K562 (cell line): ENCODE data around the gene KMT5B. TPM values are rescaled to one million over a fixed set of nuclear protein-coding genes. Genes with fewer than 3 reads are reported as not detected.

ENCODE experiments used
- ATAC-seq: fragments of 200-7000 bp; cut with Tn5 transposase; 3 replicates; pipeline ENCODE4 v1.9.1; 2020; ENCODE audit warnings: moderate library complexity
- BruUV-seq: library from RNA; stranded (reverse); fragments of 400-500 nt; replicated peaks from 2 replicates; lab custom pipeline; 2021; lab: Mats Ljungman, UMichigan
- CTCF ChIA-PET: fragments of 300-600 bp; formaldehyde crosslinking; extraction: SDS; loops from one replicate; lab custom pipeline; 2021; ENCODE audit warnings: low intra/inter-chr PET ratio; lab: Yijun Ruan, JAX
- POLR2A ChIA-PET: fragments of 300-600, 350-650 bp; sonication (Branson Sonifier 250); formaldehyde crosslinking; extraction: SDS; loops from one replicate; lab custom pipeline; 2021; ENCODE audit warnings: antibody characterized with exemption, inconsistent platforms; lab: Yijun Ruan, JAX
- DNase-seq, 4 experiments: peaks; one replicate each; pipeline versions ENCODE4 v3.0.0 to v3.0.0-alpha.2; 2011 to 2018; ENCODE audit warnings: low spot score in 3 of 4, mixed read lengths in 3 of 4; ENCODE audit errors: extremely low read depth in 1 of 4
- FAIRE-seq: peaks from 2 replicates; lab custom pipeline; 2011; peaks lifted over from hg19 to GRCh38; lab: Jason Lieb, UNC
- H2AFZ ChIP-seq: 2 replicates; pipeline ENCODE4 v1.6.0; 2011; ENCODE audit warnings: low read depth, low read length, control low read depth, inconsistent platforms
- H3K27ac ChIP-seq: fragments of 200-600 bp; 3 replicates; pipeline ENCODE4 v1.8.0; 2011; ENCODE audit warnings: low read depth, mild to moderate bottlenecking, control low read depth, inconsistent platforms, low read length, moderate library complexity, mixed read lengths; ENCODE audit errors: extremely low read depth
- H3K27me3 ChIP-seq, 2 experiments: fragments of 300-600 bp in 1 of 2; 2 replicates in 1 of 2; 3 replicates in 1 of 2; pipeline versions ENCODE4 v1.6.0 to v1.8.0; 2011; ENCODE audit warnings: inconsistent platforms in 2 of 2, low read length in 2 of 2, mild to moderate bottlenecking in 1 of 2, mixed read lengths in 1 of 2, moderate library complexity in 1 of 2; ENCODE audit not compliant: control insufficient read depth in 2 of 2, insufficient read depth in 2 of 2
- H3K36me3 ChIP-seq: fragments of 300-600 bp; 3 replicates; pipeline ENCODE4 v1.8.0; 2011; ENCODE audit warnings: mild to moderate bottlenecking, low read length, inconsistent platforms; ENCODE audit not compliant: control insufficient read depth, insufficient read depth
- H3K4me1 ChIP-seq, 2 experiments: fragments of 200-600 bp in 1 of 2; replicated peaks in 1 of 2; 2 replicates in 1 of 2; 3 replicates in 1 of 2; pipeline versions ENCODE4 v1.5.1 to v1.8.0; 2011; ENCODE audit warnings: inconsistent platforms in 2 of 2, low read length in 2 of 2, mild to moderate bottlenecking in 1 of 2, mixed read lengths in 1 of 2, moderate library complexity in 1 of 2; ENCODE audit not compliant: control insufficient read depth in 2 of 2, insufficient read depth in 2 of 2
- H3K4me2 ChIP-seq: 2 replicates; pipeline ENCODE4 v1.6.1; 2011; ENCODE audit warnings: low read length, control low read depth, inconsistent platforms, mixed read lengths; ENCODE audit not compliant: insufficient read depth
- H3K4me3 ChIP-seq: fragments of 200-600 bp; sonication (generic), shearing (Covaris generic); 2 replicates; pipeline ENCODE4 v1.5.1; 2016; ENCODE audit warnings: control low read depth, inconsistent platforms
- H3K79me2 ChIP-seq: fragments of 200-600 bp; 3 replicates; pipeline ENCODE4 v1.8.0; 2011; ENCODE audit warnings: low read length, inconsistent platforms; ENCODE audit not compliant: control insufficient read depth, insufficient read depth
- H3K9ac ChIP-seq, 2 experiments: 2 replicates each; pipeline versions ENCODE4 v1.6.0 to v1.6.1; 2011; ENCODE audit warnings: low read depth in 2 of 2, low read length in 2 of 2, control low read depth in 1 of 2, inconsistent platforms in 1 of 2, mild to moderate bottlenecking in 1 of 2, mixed read lengths in 1 of 2; ENCODE audit not compliant: insufficient read depth in 1 of 2
- H3K9me1 ChIP-seq: one replicate; pipeline ENCODE4 v1.6.0; 2011; ENCODE audit warnings: inconsistent platforms, mild to moderate bottlenecking, low read length, moderate library complexity; ENCODE audit not compliant: control insufficient read depth, insufficient read depth
- H3K9me3 ChIP-seq: replicated peaks from 2 replicates; pipeline ENCODE4 v1.5.1; 2011; ENCODE audit warnings: low read depth, low read length, inconsistent platforms; ENCODE audit not compliant: control insufficient read depth, insufficient read depth
- H4K20me1 ChIP-seq: replicated peaks from 2 replicates; pipeline ENCODE4 v1.6.1; 2011; ENCODE audit warnings: low read length, inconsistent platforms, mixed read lengths; ENCODE audit not compliant: control insufficient read depth, insufficient read depth
- BCOR ChIP-seq: fragments of 450-650 bp; IDR thresholded peaks from 2 replicates; pipeline ENCODE4 v1.6.1; 2016
- BRD9 ChIP-seq: fragments of 450-650 bp; IDR thresholded peaks from 2 replicates; pipeline ENCODE4 v1.6.1; 2018; ENCODE audit warnings: low read depth; ENCODE audit not compliant: partially characterized antibody
- E2F3 ChIP-seq: fragments of 250-450 bp; sonication (Bioruptor Pico); IDR thresholded peaks from 2 replicates; pipeline ENCODE4 v1.4.0; 2020; ENCODE audit warnings: mild to moderate bottlenecking
- KDM1A ChIP-seq, 2 experiments: fragments of 450-650 bp; IDR thresholded peaks; 2 replicates each; pipeline ENCODE4 v1.6.1; 2016; ENCODE audit warnings: mild to moderate bottlenecking in 2 of 2
- KHSRP ChIP-seq: fragments of 450-650 bp; IDR thresholded peaks from 2 replicates; pipeline ENCODE4 v1.6.1; 2017
- MAZ ChIP-seq, 2 experiments: fragments of 450-650 bp in 1 of 2; sonication (generic) in 1 of 2; formaldehyde crosslinking; IDR thresholded peaks in 1 of 2; conservative IDR thresholded peaks in 1 of 2; 2 replicates each; pipeline versions ENCODE4 v1.4.0 to v1.5.0; 2020; ENCODE audit warnings: mild to moderate bottlenecking in 1 of 2, missing genetic modification reagents in 1 of 2
- POLR2G ChIP-seq: fragments of 200-400 bp; formaldehyde crosslinking; IDR thresholded peaks from 2 replicates; pipeline ENCODE4 v1.6.1; 2017; ENCODE audit warnings: low read depth, mild to moderate bottlenecking, antibody characterized with exemption, low read length, moderate library complexity
- RAD21 ChIP-seq, 2 experiments: fragments of 250-450 bp in 1 of 2; fragments of 450-650 bp in 1 of 2; sonication (Bioruptor Pico) in 1 of 2; formaldehyde crosslinking in 1 of 2; IDR thresholded peaks in 1 of 2; conservative IDR thresholded peaks in 1 of 2; 2 replicates each; pipeline versions ENCODE4 v1.4.0 to v1.8.0; 2020 to 2022; ENCODE audit warnings: mild to moderate bottlenecking in 2 of 2, moderate library complexity in 1 of 2
- RBBP5 ChIP-seq: fragments of 200-600 bp; sonication (generic); IDR thresholded peaks from 2 replicates; pipeline ENCODE4 v1.6.1; 2012; ENCODE audit warnings: borderline replicate concordance, mild to moderate bottlenecking, low read length, control low read depth, inconsistent platforms; ENCODE audit not compliant: insufficient read depth, poor library complexity, severe bottlenecking
- SMARCE1 ChIP-seq: fragments of 450-650 bp; IDR thresholded peaks from 2 replicates; pipeline ENCODE4 v1.7.1; 2016; ENCODE audit warnings: mild to moderate bottlenecking
- TAF1 ChIP-seq: IDR thresholded peaks from 2 replicates; pipeline ENCODE4 v1.6.1; 2011; ENCODE audit warnings: mild to moderate bottlenecking, low read length, moderate library complexity; ENCODE audit not compliant: insufficient read depth, control insufficient read depth, severe bottlenecking; ENCODE audit errors: extremely low read depth
- ZNF263 ChIP-seq: sonication (generic); formaldehyde crosslinking; IDR thresholded peaks from 2 replicates; pipeline ENCODE4 v1.8.0; 2022; ENCODE audit warnings: mild to moderate bottlenecking, missing genetic modification reagents, borderline replicate concordance
- ZNF444 ChIP-seq: fragments of 250-450 bp; sonication (Bioruptor Pico); IDR thresholded peaks from 2 replicates; pipeline ENCODE4 v1.4.0; 2020; ENCODE audit warnings: mild to moderate bottlenecking, moderate library complexity
- ZNF785 ChIP-seq: fragments of 250-450 bp; sonication (Bioruptor Pico); IDR thresholded peaks from 2 replicates; pipeline ENCODE4 v1.4.0; 2020; ENCODE audit warnings: mild to moderate bottlenecking
- WGBS: fragments of 100-300 bp; shearing (Covaris generic); methylation state at CpG from one replicate; pipeline ENCODE4 v1.1.6; 2016; ENCODE audit warnings: low coverage, mixed read lengths; ENCODE audit not compliant: insufficient coverage; ENCODE audit errors: missing lambda C conversion rate; 5-methylcytosine and 5-hydroxymethylcytosine counted together
- in situ Hi-C: fragments of 300-500 bp; cut with MboI; formaldehyde crosslinking; loops from 4 replicates; pipeline ENCODE4 v1.15.0; 2018; ENCODE audit warnings: inconsistent platforms, mixed read lengths
- intact Hi-C: fragments of 100-400 bp; cut with micrococcal nuclease; formaldehyde crosslinking; loops from 2 replicates; pipeline ENCODE4 v1.14.2; 2022
- polyA plus RNA-seq, 8 experiments: library from polyadenylated mRNA; depleted of rRNA in 4 of 8; stranded (reverse) in 5 of 8; unstranded in 3 of 8; fragments of >200 nt; fragmentation: Nextera tagmentation in 2 of 8; fragmentation: Illumina TruSeq in 1 of 8; extraction: Ambion mirVana in 2 of 8; extraction: Trizol in 1 of 8; gene quantifications; 2 replicates each; pipeline versions ENCODE4 v1.2.1 to v1.2.3, GENCODE V29; 2011 to 2014; ENCODE audit warnings: inconsistent platforms in 1 of 8, missing spikeins in 1 of 8
- total RNA-seq, 7 experiments: library from RNA; depleted of rRNA in 6 of 7; stranded (reverse); fragments of >200 nt in 6 of 7; fragmentation: Illumina TruSeq in 2 of 7; extraction: Trizol in 2 of 7; gene quantifications; 2 replicates each; pipeline versions ENCODE4 v1.2.1 to v1.2.3, GENCODE V29; 2011 to 2021; ENCODE audit warnings: low replicate concordance in 1 of 7
- TF ChIP-seq, protein P1 (sequence below), 3 experiments: fragments of 200-800 bp in 1 of 3; sonication (Bioruptor generic) in 1 of 3; sonication (generic) in 1 of 3; formaldehyde crosslinking in 1 of 3; IDR thresholded peaks; 2 replicates each; pipeline versions ENCODE4 v1.6.1 to v1.8.0; 2016 to 2022; ENCODE audit warnings: mild to moderate bottlenecking in 2 of 3, missing compliant biosample characterization in 2 of 3, missing genetic modification characterization in 2 of 3, missing genetic modification reagents in 1 of 3
- TF ChIP-seq, protein P2 (sequence below): fragments of 200-800 bp; sonication (Bioruptor generic); IDR thresholded peaks from 2 replicates; pipeline ENCODE4 v1.6.1; 2017; ENCODE audit warnings: missing genetic modification characterization, missing compliant biosample characterization

KMT5B gene
- total and polyA plus RNA-seq, 9 of the 15 experiments (the other 6 are each of a cell fraction or from before 2014, with no cell fraction given), result 7.3 to 27.3 (median 20.9) TPM

DNA sequence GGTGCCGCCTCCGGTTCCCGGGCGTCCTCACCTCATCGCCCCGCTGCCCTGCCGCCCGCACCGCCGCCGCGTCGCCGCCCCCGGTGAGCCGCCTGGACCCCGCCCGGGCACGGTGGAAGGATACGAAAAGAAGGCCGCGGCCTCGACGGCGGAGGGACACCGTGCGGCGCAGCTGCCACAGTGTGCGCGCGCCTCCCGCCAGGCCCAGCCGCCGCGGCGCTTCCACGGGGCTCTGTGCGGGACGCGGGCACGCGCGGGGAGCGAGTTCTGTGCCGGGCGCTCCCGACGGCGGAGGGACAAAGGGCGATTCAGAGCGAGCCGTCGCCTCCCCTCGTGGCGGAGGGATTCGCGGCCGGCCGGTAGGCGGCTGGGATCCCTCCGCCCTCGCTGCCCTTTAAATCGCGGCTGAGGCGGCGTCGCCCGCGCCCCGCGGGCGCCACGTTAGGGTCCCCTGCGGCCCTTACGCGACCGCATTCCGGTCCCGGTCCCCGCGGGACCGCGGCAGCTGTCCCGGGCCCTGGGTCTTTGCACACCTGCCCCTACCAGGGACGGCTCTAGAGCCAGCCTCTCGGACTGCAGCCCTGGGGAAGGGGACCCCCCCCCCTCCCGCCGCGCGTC lies 568 bp upstream of the KMT5B start (continued):
- TF ChIP-seq, protein P1, sequence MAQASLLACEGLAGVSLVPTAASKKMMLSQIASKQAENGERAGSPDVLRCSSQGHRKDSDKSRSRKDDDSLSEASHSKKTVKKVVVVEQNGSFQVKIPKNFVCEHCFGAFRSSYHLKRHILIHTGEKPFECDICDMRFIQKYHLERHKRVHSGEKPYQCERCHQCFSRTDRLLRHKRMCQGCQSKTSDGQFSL (CRISPR knock-in tag; IDR thresholded peaks at IDR 0.05), result peak; percentile 92; the same call in 1 of the 2 replicates
- TF ChIP-seq, protein P1 (tag; IDR thresholded peaks at IDR 0.05), result peak in 1 of 2 experiments; percentile 90; a peak in 2 of 4 replicates

DNA sequence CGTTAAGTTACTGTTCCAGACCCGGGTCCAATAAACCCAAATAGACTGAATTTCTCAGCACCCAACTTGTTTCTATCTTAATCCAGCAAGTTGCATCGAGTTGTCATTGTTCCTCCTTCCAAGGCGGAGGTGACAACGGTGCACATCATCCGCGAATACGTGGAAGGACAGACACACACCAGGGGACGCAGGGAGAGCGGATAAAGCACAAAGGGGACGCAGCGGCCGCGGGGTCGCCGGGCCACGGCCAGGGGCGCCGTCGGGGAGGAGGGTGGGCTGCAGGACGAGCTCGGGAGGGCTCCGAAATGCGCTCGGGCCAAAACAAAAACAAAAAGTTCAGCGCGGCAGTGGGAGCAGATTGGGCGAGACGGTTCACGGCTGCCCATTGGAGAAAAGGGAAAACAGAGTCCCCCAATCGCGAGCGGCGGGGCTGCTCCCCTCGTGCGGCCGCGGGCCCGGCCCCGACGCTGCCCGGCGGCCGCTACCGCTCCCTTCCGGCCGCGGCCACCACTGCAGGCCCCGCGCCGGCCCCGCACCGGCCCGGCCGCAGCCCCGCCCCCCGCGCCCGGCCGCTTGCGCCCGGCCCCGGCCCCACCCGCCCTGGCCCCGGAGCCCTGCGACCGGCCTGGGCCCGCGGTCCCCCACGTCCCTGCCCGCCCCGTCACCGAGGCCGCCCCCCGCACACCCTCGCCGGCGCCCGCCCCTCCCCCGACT lies 518 bp downstream of the KMT5B start:
- in situ Hi-C loops (no loop called here), intact Hi-C loops (loop anchor here (5.0 kb wide), 1 partner anchor 235 kb away; no protein-coding TSS in a partner anchor)
- H3K9me3 ChIP-seq, result no peaks in the 10 kb centered on the region
- no peak for FAIRE-seq
- ChIA-PET POLR2A (interaction anchor here (0.6 to 1.0 kb wide), 3 partner anchors 13 to 231 kb away, joined by 3 read pairs; partner anchors contain the start of gene C11orf24), CTCF (interaction anchor here (1.4 kb wide), 1 partner anchor 58 kb away, joined by 4 read pairs; no protein-coding TSS in a partner anchor)
- H3K9ac ChIP-seq, result peak overlapping the region; percentile 63 to 96
- peak overlapping the region; percentile 82 for H3K4me3 ChIP-seq
- peaks cover 10 to 36% of the 10 kb centered on the region in 2 experiments; a peak in 4 of 5 replicates for H3K4me1 ChIP-seq
- peak; percentile 86 for ATAC-seq
- H3K36me3 ChIP-seq, result no peaks in the 10 kb centered on the region
- H3K4me2 ChIP-seq, result peak overlapping the region; percentile 95
- peak overlapping the region; percentile 78 for H2AFZ ChIP-seq
- H3K27ac ChIP-seq, result peak overlapping the region; percentile 87
- WGBS, result 0% methylated on average over 12 of the region's 80 CpGs
- peaks cover 46% of the 10 kb centered on the region for H3K79me2 ChIP-seq
- no peaks in the 10 kb centered on the region for H3K9me1 ChIP-seq
- DNase-seq, result peak; percentile 84 to 87 (median 84)
- H3K27me3 ChIP-seq, result peaks cover 7 to 29% of the 10 kb centered on the region in 2 experiments; a peak in 4 of 5 replicates
- BruUV-seq, result no TSS peak
- H4K20me1 ChIP-seq, result peaks cover 26% of the 10 kb centered on the region
- TF ChIP-seq, protein P2, sequence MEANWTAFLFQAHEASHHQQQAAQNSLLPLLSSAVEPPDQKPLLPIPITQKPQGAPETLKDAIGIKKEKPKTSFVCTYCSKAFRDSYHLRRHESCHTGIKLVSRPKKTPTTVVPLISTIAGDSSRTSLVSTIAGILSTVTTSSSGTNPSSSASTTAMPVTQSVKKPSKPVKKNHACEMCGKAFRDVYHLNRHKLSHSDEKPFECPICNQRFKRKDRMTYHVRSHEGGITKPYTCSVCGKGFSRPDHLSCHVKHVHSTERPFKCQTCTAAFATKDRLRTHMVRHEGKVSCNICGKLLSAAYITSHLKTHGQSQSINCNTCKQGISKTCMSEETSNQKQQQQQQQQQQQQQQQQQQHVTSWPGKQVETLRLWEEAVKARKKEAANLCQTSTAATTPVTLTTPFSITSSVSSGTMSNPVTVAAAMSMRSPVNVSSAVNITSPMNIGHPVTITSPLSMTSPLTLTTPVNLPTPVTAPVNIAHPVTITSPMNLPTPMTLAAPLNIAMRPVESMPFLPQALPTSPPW (CRISPR knock-in tag), result peak; percentile 68
- TF ChIP-seq KHSRP (no peak), ZNF785 (CRISPR knock-in tag) (peak; percentile 73), POLR2G (peak; percentile 72), RAD21 (CRISPR knock-in tag; conservative IDR thresholded peaks at IDR 0.05 in 1 of 2, IDR thresholded peaks at IDR 0.05 in 1 of 2) (peak in 1 of 2 experiments; percentile 20; a peak in 2 of 4 replicates), TAF1 (peak; percentile 8), BRD9 (no peak), SMARCE1 (no peak), MAZ (CRISPR knock-in tag; conservative IDR thresholded peaks at IDR 0.05 in 1 of 2, IDR thresholded peaks at IDR 0.05 in 1 of 2) (peak; percentile 19 to 29; a peak in 1 of 4 replicates), KDM1A (IDR thresholded peaks at IDR 0.05) (no peak), ZNF263 (no peak), E2F3 (CRISPR knock-in tag) (no peak), BCOR (0 out of 2 replicates have a peak, but pooled peaks have one; percentile 12), RBBP5 (peak; percentile 52), ZNF444 (no peak)
